ENCODE data around the gene MT1G.
"Not testable (repeated sequence)": the region's sequence is repeated elsewhere in the genome, so short reads cannot be mapped to it uniquely, and the experiment has no call there.

The MT1G gene

DNA sequence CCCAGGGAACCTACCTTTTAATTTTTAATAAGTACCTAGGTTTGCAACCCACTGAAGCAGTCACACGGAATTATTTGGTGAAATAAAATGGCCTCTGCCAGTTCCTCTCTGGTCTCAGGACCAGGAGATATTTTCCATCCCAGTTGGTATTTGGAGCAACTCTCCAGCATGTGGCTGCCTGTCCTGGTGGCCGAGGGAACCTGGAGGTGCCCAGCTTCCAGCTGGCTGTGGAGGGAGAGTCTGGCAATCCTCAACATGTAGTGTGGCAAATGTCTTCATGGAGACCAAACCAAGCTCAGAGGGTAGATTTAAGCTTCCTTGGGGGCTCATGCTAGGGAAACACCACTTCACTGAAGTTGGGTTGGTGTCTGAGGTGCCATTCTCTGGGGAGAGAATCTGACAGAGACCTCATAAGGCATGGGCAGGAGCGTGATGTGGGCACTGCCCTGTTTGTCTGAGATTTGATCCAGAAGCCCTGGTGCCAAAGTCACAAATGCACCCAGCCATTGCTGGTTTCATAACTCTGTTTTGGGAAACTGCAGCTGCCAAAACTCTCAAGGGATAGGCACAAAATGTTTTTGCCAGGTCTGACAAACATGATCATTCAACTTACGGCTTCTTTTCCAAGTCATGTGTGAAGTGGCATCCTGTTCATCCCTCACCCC lies 17.2 kb upstream of the MT1G start:
- no peak for DNase-seq (ENCODE audit: low spot score)

DNA sequence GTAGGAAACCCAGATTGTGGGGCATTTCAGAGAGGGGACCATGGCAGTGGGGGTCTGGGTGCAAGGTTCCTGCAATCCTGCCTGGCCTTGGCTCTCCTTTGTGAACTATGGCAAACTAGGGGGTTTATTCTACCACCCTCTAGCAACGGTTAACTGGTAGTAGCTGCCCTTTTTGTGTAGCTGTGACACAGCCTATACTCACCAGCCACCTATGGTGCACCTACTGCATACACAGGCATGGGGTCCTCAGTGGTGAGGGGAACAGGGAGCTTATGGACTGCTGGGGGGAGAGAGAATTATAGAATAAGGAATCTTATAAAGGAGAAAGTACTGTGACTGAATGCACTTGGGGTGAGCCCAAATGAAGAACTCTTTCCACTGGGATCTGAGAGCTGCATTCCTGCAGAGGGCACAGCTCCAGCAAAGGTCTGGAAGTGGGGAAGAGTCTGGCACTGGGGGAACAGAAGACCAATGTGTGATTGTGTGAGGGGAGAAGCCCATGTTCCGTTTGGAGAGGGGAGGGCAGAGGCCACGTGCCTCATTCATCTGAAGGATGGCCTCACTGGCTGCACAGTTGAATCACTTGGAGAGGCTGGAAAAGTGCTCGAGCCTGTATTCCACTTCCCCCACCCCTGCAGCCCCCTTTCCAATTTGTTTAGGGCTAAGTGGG lies 16.5 kb upstream of the MT1G start:
- DNase-seq (ENCODE audit: low spot score) = peak; percentile 19

DNA sequence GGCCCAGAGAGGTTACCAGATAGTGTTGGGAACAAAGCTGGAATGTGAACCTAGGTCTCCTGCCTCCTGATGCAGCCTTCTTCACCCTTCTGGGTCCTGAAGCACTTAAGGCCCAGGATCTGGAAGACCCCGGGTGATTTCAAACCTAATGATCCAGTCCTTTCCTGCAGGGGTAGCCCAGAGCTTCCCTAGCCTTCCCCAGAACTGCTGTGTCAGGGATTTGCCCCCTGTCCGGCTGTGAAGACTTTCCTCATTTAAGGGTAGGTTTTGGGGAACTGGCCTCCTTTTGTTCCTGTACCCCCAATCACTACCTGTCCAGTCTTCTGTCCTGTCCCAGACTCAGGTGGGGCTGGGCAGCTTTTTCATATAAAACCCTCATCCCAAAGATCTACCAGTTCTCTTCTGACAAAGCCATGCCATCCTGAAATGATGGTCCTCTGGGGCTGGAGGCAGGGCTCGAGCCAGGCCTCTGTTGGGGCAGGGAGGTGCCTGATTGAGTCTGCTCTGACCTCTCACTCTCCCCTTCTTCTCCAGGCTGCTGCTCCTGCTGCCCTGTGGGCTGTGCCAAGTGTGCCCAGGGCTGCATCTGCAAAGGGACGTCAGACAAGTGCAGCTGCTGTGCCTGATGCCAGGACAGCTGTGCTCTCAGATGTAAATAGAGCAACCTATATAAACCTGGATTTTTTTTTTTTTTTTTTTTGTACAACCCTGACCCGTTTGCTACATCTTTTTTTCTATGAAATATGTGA lies 15.7 kb upstream of the MT1G start:
- no peak for DNase-seq (ENCODE audit: low spot score)

DNA sequence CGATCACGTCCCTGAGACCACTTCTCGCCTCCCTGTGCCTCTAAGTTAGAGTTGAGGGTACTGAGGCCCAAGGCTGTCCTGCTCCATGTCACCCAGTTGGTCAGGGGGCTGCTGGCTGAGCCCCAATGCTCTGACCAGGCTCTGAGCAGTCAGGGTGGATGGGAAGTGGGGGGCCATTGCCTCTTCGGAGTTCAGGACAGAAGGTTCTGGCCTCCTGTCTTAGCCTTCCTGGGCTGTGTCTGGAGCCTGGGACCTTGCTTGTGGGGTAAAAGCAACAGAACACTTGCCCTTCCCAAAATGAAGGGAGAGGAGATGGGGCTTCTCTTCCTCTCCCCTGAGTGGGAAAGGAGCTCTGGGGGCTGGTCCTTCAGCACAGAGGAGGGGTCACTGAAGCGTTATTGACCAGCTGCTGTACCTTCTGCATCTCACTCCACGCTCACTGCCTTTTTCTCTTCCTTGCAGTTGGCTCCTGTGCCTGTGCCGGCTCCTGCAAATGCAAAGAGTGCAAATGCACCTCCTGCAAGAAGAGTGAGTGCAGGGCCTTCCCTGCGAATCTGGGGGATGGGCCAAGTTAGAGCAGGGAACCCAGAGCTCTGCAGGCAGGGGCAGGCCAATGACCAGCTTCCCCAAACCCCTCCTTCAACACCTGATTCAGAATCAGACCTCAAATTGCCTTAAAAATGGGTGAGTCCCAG lies 15.0 kb upstream of the MT1G start:
- no peak for DNase-seq (ENCODE audit: low spot score)

DNA sequence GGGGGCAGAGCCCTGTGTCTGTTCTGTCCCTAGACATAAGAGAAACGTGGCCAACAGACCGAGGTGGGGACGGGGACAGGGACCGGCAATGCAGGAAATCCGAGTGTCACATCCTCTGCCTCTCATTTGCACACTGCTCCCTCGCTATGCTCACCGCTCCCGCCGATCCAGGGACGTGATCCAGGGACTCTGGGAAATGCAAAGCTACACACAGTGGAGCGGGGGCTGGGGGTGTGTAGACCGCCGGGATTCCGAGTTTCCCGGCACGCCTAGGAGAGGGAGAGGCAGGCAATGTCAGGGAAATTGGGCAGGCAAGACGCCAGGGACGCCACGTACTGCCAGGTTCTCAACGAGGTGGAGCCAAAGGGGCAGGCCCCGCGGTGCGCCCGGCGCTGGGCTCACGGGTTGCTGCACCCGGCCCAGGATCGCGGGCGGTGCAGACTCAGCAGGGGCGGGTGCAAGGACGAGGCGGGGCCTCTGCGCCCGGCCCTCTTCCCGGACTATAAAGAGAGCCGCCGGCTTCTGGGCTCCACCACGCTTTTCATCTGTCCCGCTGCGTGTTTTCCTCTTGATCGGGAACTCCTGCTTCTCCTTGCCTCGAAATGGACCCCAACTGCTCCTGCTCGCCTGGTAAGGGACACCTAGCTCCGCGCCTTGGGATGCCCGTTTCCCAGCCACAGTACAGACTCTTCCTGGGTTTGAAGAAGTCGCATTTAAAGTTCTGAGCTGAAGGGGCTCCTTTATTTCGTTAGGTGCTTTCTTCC lies 14.3 kb upstream of the MT1G start, which contains the start of gene MT1X:
MT1X (plus strand) TSS at position 532 of the 764 bp plus-strand sequence; CDS start at position 603, 71 bp downstream.
- DNase-seq (ENCODE audit: low spot score) = peak; percentile 98

DNA sequence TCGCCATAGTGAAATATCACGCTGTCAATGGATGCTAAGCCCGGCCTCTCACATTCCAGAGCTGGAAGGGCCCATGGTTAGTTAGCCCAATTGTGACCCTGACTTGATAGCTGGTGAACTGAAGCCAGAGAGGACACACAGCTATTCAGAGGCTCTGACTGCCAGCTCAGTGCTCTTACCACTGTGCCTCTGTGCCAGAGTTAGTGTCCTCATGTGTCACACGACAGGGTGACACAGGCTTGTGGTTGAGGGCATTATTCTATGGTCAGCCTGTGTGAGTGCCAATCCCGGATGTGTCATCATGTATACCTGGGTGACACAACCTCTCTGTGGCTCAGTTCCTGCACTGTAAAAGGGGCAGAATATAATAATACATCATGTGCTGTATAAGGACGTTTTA lies 12.0 kb upstream of the MT1G start:
- no peak for DNase-seq (ENCODE audit: low spot score)

DNA sequence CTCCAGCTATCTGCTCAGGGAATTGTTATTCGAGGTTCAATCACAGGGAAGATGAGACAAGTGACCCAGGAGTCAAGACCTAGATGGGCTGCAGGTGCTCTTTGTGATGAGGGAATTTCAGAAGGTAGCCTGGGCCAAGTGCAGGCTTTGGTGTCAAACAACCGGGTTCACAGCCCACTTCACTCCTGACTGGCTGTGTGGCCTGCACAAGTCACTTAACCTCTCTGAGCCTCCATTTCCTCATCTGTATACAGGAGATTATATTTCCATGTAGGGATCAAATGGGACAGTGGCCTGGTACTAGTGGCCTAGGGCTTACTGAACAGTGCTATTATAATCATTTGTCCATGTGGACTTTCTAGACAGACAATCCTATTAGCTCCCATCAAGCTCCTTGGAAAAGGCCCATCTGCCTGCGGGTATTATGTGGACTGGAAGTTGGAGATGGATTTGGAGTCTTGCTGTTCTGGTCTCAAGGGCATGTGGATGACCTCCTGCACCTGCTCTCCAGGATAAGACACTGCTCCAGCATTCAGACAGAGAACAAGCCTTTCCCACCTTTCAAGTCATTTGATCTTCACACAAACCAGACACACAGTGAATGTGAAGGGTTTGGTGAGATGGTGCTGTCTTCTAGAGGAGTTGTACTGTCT lies 11.3 kb upstream of the MT1G start:
- DNase-seq (ENCODE audit: low spot score) = no peak

DNA sequence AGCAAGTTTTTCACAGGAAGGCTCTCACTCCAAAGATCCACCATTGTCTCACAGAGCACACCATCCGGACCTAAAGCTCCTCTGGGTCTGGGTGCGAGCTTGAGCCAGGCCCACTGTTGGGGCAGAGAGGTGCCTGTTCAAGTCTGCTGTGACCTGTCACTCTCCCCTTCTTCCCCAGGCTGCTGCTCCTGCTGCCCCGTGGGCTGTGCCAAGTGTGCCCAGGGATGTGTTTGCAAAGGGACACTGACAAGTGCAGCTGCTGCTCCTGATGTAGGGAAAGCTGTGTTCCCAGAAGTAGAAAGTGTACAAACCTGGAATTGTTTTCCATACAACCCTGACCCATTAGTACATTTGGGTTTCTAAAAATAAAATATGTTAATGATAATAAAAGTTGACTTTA lies 9.6 kb upstream of the MT1G start:
- DNase-seq (ENCODE audit: low spot score) = no peak

DNA sequence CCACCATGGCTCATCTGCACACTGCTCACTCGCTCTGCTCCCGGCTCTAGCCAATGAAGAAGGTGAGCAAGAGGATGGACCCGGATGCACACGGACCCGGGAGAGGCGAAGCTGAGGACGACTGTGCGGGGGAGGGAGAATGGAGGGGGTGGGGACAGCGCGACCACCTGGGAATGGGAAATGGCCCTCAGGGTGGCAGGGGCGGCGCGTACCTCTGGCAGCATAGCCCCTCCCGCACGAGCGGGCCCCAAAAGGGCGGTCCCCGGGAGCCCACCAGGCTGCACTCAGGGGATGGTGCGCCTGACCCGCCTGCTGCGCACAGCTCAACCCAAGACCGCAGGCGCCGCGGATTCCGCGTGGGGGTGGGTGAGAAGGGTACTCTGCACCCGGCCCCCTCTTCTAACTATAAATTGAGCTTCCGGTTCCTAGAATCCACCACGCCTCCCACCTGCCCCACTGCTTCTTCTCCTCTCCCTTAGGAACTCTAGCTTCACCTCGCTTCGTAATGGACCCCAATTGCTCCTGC lies 7.9 kb upstream of the MT1G start:
- no peak for DNase-seq (ENCODE audit: low spot score)

DNA sequence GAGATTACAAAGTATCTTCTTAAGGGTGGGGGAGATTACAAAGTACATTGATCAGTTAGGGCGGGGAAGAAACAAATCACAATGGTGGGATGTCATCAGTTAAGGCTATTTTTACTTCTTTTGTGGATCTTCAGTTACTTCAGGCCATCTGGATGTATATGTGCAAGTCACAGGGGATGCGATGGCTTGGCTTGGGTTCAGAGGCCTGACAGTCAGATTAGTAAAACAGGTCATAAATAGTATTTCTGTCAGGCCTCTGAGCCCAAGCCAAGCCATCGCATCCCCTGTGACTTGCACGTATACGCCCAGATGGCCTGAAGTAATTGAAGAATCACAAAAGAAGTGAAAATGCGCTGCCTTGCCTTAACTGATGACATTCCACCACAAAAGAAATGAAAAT lies 6.7 kb upstream of the MT1G start:
- DNase-seq (ENCODE audit: low spot score) = not testable (repeated sequence)

DNA sequence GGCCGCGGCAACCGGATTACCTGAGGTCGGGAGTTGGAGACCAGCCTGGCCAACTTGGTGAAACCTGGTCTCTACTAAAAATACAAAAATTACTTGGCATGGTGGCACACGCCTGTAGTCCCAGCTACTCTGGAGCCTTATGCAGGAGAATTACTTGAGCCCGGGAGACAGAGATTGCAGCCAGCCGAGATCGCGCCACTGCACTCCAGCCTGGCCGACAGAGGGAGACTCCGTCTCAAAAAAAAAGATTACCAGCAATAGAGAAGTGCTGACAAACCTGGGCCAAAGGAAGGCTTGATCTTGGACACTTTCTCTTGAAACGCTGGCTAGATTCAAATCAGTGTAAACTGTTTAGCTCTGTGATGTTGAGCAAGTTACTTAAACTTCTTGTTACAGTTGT lies 6.1 kb upstream of the MT1G start:
- no peak for DNase-seq (ENCODE audit: low spot score)

DNA sequence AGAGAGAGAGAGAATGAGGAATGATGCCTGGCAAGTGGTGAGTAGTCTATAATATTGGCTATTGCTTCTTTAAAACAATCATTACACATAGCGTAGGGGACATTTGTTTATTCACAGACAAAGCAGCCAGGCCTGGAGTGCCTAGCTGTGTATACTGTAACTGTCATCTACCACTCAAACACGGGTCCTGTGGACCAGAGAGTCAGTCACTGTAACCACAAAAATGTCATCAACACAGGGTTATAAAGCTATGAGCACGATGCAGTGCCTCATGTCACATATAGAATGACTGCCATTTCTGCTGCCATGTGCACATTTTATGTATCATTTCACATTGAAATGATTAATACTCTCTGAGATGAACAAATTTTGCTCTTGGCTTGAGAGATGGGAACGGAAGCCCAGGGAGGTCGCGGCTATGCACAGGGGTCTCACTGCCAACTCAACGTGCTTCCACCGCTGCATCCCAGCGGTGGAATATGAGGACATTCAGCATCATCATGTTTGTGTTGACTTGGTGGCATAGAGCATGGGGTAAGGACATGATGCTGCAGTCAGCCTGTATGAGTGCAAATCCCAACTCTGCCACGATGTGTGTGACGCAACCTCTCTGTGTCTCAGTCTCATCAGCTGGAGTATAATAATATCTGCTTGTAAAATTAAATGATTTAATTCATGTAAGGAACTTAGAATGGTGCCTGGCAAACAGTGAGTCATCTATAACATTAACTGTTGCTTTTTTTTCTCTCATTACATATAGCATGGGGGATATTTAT lies 5.1 kb upstream of the MT1G start:
- DNase-seq (ENCODE audit: low spot score) = no peak

DNA sequence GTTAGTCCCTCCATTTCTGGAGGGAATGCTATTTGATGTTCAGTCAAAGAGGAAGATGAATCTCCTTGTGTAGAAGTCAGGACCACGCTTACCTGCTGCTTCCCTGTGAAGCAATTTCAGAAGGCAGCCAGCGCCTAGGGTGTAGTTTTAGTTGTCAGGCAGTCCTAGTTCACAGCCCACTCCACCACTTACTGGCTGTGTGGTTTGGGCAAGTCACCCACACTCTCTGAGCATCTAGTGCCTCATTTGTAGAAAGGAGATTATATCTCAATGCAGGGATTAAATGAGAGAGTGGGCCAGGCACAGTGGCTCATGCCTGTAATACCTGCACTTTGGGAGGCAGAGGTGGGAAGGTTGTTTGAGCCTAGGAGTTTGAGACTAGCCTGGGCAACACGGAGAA lies 4.3 kb upstream of the MT1G start:
- DNase-seq (ENCODE audit: low spot score) = not testable (repeated sequence)

DNA sequence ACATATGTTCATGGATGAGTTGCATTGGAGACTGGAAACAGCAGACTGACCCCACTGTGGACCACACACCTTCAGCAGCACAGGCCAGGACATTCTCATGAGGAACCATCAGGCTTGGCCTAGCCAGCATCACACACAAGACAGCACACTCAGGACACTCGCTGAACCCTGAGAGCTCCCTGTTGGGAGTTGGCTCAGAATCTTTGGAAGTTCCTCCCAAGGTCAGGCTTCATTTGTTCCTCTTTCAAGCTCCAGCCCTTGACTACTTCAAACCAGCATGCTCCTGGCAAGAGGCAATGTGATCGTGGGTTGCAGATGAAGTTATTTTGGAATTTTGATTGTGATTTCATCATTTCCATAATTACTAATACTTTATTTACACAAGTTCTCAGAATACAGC lies 3.8 kb upstream of the MT1G start:
- DNase-seq (ENCODE audit: low spot score) = not testable (repeated sequence)

DNA sequence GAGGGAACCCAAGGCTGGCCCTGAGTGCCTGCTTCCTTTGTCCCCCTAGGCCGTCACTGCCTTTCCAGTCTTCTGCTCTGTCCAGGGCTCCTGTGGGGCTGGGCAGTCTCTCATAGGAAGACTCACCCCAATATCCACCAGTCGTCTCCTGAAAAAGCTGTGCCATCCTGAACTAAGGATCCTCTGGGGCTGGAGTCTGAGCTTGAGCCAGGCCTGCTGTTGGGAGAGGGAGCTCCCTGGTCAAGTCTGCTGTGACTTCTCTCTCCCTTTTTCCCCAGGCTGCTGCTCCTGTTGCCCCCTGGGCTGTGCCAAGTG lies 2.7 kb upstream of the MT1G start:
- no peak for DNase-seq (ENCODE audit: low spot score)

DNA sequence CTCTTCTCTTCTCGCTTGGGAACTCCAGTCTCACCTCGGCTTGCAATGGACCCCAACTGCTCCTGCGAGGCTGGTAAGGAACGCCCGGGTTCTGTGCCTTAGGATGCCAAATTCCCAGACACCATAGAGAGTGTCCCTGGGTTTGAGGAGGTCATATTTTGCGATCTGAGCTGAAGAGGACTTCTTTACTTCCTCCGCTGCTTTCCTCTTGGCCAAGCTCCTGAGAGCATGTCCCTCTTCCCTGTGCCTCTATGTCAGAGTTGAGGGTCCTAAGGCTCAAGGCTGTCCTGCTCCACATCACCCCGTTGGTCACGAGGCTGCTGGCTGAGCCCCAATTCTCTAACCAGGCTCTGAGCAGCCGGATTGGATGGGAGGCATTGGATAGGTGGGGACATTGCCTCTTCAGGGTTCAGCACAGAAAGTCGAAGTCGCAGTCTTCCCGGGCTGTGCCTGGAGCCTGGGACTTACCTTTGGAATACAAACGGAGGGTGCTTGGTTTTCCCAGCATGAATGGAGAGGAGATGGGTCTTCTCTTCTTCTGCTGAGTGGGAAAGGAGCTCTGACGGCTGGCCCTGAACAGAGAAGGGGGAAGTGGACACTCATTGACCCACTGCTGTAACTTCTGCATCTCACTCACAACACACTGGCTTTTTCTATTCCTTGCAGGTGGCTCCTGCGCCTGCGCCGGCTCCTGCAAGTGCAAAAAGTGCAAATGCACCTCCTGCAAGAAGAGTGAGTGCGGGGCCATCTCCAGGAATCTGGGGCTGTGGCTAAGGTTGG lies 2.2 kb upstream of the MT1G start:
- DNase-seq (ENCODE audit: low spot score) = no peak

DNA sequence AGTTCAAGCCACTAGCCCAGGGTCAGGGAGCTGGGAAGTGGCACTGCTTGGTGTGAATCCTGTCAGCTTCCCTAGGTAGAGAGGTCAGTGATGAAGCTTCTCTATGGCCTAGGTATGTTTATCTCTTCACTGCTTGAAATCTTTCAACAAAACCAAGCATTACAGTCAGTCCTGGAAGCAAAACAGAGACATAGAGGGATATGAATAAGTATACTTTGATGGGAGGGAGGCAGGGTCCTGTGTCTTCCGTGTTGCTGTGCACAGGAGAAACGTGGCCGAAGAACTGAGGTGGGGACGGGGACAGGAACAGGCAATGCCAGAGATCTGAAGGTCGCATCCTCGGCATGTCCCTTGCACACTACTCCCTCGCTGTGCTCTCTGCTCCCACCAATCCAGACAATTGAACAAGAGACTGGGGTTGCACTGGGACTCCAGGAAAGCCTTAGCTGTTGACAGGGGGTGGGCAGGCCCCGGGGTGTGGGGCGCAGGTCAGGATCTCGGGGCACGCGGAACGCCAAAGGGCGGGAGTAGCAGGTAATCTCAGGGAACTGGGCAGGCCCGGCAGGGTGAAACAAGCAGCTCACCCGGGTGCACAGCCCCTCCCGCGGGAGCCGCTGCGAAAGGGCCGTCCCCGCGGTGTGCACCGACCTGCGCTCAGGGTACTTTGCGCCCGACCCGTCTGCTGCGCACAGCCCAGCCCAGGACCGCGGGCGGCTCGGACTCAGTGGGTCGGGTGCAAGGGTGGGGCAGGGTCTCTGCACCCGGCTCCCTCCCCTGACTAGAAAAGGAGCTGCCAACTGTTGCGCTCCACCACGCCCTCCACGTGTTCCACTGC lies 1.4 kb upstream of the MT1G start, which contains the start of gene MT1H:
MT1H (plus strand) TSS at position 810 of the 835 bp plus-strand sequence. CDS start 71 bp downstream, outside the sequence.
- DNase-seq (ENCODE audit: low spot score) = no peak

Measured in GM03348 (cell line).